Measurements from ENCODE around the gene ZFAND4.
"Not testable (repeated sequence)": the region's sequence is repeated elsewhere in the genome, so short reads cannot be mapped to it uniquely, and the experiment has no call there.

The ZFAND4 gene

DNA sequence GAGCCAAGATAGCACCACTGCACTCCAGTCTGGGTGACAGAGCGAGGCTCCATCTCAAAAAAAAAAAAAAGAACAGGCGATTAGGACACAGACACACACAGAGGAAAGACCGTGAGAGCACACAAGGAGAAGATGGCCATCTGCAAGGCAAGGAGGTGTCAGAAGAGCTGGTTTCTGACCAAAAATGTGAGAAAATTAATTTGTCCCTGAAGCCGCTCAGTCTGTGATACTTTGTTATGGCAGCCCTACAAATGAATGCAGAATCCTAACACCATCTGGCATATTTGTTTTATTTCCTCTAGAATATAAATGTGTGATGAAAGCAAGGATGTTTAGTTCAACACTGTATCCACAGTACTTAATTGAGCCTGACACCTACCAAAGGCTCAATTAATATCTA lies 69.7 kb downstream of the ZFAND4 start:
- H3K27me3 ChIP-seq (ENCODE audit: insufficient read depth, low read length, poor library complexity, severe bottlenecking): no peaks in the 10 kb centered on the region
- no peaks in the 10 kb centered on the region for H3K79me2 ChIP-seq (ENCODE audit: insufficient read depth, low read length)
- H3F3A ChIP-seq (ENCODE audit: low read depth): no peaks in the 10 kb centered on the region
- TF ChIP-seq EZH2phosphoT487 (IDR thresholded peaks at IDR 0.05; ENCODE audit: borderline replicate concordance) (no peak), CTCF (conservative IDR thresholded peaks at IDR 0.05; ENCODE audit: low read length) (no peak)
- H3K9me3 ChIP-seq (ENCODE audit: insufficient read depth, low read depth, low read length): no peaks in the 10 kb centered on the region
- no peaks in the 10 kb centered on the region for H3K4me1 ChIP-seq (ENCODE audit: insufficient read depth, low read length, poor library complexity, severe bottlenecking)
- H3K9me2 ChIP-seq (replicated peaks; ENCODE audit: low read depth, low read length): no peaks in the 10 kb centered on the region
- H4K20me1 ChIP-seq (ENCODE audit: insufficient read depth, low read length, poor library complexity, severe bottlenecking): no peaks in the 10 kb centered on the region
- no peak overlapping the region for H2AFZ ChIP-seq (ENCODE audit: low read length)
- no peaks in the 10 kb centered on the region for H3K36me3 ChIP-seq (ENCODE audit: insufficient read depth, low read length)
- no peak overlapping the region for H3K4me3 ChIP-seq (ENCODE audit: low read length, poor library complexity, severe bottlenecking)
- no peak overlapping the region for H3K9ac ChIP-seq (ENCODE audit: low read depth, low read length, poor library complexity, severe bottlenecking)
- H3K4me2 ChIP-seq (ENCODE audit: low read depth, low read length, poor library complexity, severe bottlenecking): no peak overlapping the region

DNA sequence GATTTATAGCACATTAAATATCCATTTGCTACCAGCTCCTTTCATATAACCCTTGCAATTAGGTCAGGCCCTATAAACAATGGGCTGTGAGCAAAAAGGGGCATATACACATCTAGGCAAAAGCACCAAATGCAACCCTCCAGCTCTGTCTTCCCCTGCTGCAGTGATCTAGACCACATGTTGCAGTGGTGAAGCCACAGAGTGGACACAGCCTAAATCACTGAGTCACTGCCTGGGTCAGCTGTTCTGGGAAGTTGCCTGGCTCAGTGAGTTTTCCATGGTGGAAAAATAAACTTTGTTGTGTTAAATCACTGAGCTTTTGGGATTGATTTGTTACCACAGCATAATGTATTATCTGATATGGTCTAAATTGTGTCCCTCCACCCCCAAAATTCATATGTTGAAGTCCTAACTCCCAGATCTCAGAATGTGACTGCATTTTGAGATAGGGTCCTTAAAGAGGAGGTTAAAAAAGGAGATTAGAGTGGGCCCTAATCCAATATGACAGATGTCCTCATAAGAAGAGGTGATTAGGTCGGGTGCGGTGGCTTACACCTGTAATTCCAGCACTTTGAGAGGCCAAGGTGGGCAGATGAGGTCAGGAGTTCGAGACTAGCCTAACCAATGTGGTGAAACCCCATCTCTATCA lies 70.4 kb downstream of the ZFAND4 start:
- Histone ChIP-seq H3K4me3 (ENCODE audit: low read length, poor library complexity, severe bottlenecking) (no peak overlapping the region), H4K20me1 (ENCODE audit: insufficient read depth, low read length, poor library complexity, severe bottlenecking) (no peaks in the 10 kb centered on the region)

DNA sequence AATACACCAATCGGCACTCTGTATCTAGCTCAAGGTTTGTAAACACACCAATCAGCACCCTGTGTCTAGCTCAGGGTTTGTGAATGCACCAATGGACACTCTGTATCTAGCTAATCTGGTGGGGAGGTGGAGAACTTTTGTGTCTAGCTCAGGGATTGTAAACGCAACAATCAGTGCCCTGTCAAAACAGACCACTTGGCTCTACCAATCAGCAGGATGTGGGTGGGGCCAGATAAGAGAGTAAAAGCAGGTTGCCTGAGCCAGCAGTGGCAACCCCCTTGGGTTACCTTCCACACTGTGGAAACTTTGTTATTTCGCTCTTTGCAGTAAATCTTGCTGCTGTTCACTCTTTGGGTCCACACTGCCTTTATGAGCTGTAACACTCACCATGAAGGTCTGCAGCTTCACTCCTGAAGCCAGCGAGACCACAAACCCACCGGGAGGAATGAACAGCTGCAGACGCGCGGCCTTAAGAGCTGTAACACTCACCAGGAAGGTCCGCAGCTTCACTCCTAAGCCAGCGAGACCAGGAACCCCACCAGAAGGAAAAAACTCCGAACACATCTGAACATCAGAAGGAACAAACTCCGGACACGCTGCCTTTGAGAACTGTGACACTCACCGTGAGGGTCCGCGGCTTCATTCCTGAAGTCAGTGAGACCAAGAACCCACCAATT lies 71.2 kb downstream of the ZFAND4 start:
- not testable (repeated sequence) for H3K27me3 ChIP-seq (ENCODE audit: insufficient read depth, low read length, poor library complexity, severe bottlenecking); H3K36me3 ChIP-seq (ENCODE audit: insufficient read depth, low read length); H3K79me2 ChIP-seq (ENCODE audit: insufficient read depth, low read length); H4K20me1 ChIP-seq (ENCODE audit: insufficient read depth, low read length, poor library complexity, severe bottlenecking); H3K4me2 ChIP-seq (ENCODE audit: low read depth, low read length, poor library complexity, severe bottlenecking); H3K9me2 ChIP-seq (replicated peaks; ENCODE audit: low read depth, low read length); H3K4me3 ChIP-seq (ENCODE audit: low read length, poor library complexity, severe bottlenecking); H2AFZ ChIP-seq (ENCODE audit: low read length); H3K9me3 ChIP-seq (ENCODE audit: insufficient read depth, low read depth, low read length); H3K4me1 ChIP-seq (ENCODE audit: insufficient read depth, low read length, poor library complexity, severe bottlenecking); H3F3A ChIP-seq (ENCODE audit: low read depth); H3K9ac ChIP-seq (ENCODE audit: low read depth, low read length, poor library complexity, severe bottlenecking)

More for the DNA sequence above, 70.4 kb downstream of the ZFAND4 start:
- no peaks in the 10 kb centered on the region for H3K79me2 ChIP-seq (ENCODE audit: insufficient read depth, low read length)
- no peaks in the 10 kb centered on the region for H3K36me3 ChIP-seq (ENCODE audit: insufficient read depth, low read length)
- H2AFZ ChIP-seq (ENCODE audit: low read length): no peak overlapping the region
- no peaks in the 10 kb centered on the region for H3K27me3 ChIP-seq (ENCODE audit: insufficient read depth, low read length, poor library complexity, severe bottlenecking)
- no peaks in the 10 kb centered on the region for H3K4me1 ChIP-seq (ENCODE audit: insufficient read depth, low read length, poor library complexity, severe bottlenecking)
- H3F3A ChIP-seq (ENCODE audit: low read depth): no peaks in the 10 kb centered on the region
- no peak overlapping the region for H3K9ac ChIP-seq (ENCODE audit: low read depth, low read length, poor library complexity, severe bottlenecking)
- H3K9me2 ChIP-seq (replicated peaks; ENCODE audit: low read depth, low read length): no peaks in the 10 kb centered on the region
- no peak for TF ChIP-seq CTCF (conservative IDR thresholded peaks at IDR 0.05; ENCODE audit: low read length)
- no peak for TF ChIP-seq EZH2phosphoT487 (IDR thresholded peaks at IDR 0.05; ENCODE audit: borderline replicate concordance)
- no peaks in the 10 kb centered on the region for H3K9me3 ChIP-seq (ENCODE audit: insufficient read depth, low read depth, low read length)
- no peak overlapping the region for H3K4me2 ChIP-seq (ENCODE audit: low read depth, low read length, poor library complexity, severe bottlenecking)

DNA sequence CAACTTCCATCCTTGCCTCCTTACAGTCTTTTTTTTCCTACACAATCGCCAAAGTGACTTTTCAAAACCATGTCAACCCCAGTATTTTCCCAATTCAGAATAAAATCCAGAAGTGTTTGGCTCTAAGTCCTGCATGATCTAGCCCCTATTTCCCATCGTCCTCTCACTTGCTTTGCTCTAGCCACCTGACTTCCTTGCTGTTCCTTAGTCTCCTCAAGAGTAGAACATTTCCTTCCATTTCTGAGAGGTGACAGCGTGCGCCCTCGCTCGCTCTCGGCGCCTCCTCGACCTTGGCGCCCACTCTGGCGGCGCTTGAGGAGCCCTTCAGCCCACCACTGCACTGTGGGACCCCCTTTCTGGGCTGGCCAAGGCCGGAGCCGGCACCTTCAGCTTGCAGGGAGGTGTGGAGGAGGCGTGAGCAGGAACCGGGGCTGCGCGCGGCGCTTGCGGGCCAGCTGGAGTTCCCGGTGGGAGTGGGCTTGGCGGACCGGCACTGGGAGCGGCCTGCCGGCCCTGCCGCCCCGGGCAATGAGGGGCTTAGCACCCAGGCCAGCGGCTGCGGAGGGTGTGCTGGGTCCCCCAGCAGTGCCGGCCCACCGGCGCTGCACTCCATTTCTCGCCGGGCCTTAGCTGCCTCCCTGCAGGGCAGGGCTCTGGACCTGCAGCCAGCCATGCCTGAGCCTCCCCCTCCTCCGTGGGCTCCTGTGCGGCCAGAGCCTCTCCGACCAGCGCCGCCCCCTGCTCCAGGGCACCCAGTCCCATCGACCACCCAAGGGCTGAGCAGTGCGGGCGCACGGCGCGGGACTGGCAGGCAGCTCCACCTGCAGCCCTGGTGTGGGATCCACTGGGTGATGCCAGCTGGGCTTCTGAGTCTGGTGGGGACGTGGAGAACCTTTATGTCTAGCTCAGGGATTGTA lies 72.0 kb downstream of the ZFAND4 start:
- not testable (repeated sequence) for H3K27me3 ChIP-seq (ENCODE audit: insufficient read depth, low read length, poor library complexity, severe bottlenecking); H4K20me1 ChIP-seq (ENCODE audit: insufficient read depth, low read length, poor library complexity, severe bottlenecking); H3F3A ChIP-seq (ENCODE audit: low read depth); H3K4me1 ChIP-seq (ENCODE audit: insufficient read depth, low read length, poor library complexity, severe bottlenecking); H3K36me3 ChIP-seq (ENCODE audit: insufficient read depth, low read length); H3K9me3 ChIP-seq (ENCODE audit: insufficient read depth, low read depth, low read length); H3K9me2 ChIP-seq (replicated peaks; ENCODE audit: low read depth, low read length); H3K79me2 ChIP-seq (ENCODE audit: insufficient read depth, low read length); H3K4me3 ChIP-seq (ENCODE audit: low read length, poor library complexity, severe bottlenecking); H3K9ac ChIP-seq (ENCODE audit: low read depth, low read length, poor library complexity, severe bottlenecking); H2AFZ ChIP-seq (ENCODE audit: low read length); H3K4me2 ChIP-seq (ENCODE audit: low read depth, low read length, poor library complexity, severe bottlenecking)

All from Loucy (cell line).